HEK293T (cell line): ENCODE measurements around the gene SMPD3.

Experiments
- BHLHE40 ChIP-seq: fragments of 450-650 bp; IDR thresholded peaks from 2 replicates; pipeline ENCODE4 v1.6.1; 2016; ENCODE audit warnings: mild to moderate bottlenecking, moderate library complexity, borderline replicate concordance
- CTBP1 ChIP-seq: fragments of 450-650 bp; IDR thresholded peaks from 2 replicates; pipeline ENCODE4 v1.6.1; 2016; ENCODE audit warnings: borderline replicate concordance
- FOXA1 ChIP-seq: fragments of 450-650 bp; IDR thresholded peaks from 2 replicates; pipeline ENCODE4 v1.6.1; 2016; ENCODE audit warnings: mild to moderate bottlenecking
- FOXK2 ChIP-seq: fragments of 450-650 bp; IDR thresholded peaks from 2 replicates; pipeline ENCODE4 v1.6.1; 2016; ENCODE audit warnings: mild to moderate bottlenecking
- FOXM1 ChIP-seq: fragments of 450-650 bp; IDR thresholded peaks from 2 replicates; pipeline ENCODE4 v1.6.1; 2017; ENCODE audit warnings: mild to moderate bottlenecking, borderline replicate concordance
- L3MBTL2 ChIP-seq: fragments of 450-650 bp; conservative IDR thresholded peaks from 2 replicates; pipeline ENCODE4 v1.6.1; 2016; ENCODE audit warnings: mild to moderate bottlenecking
- LEF1 ChIP-seq: fragments of 450-650 bp; IDR thresholded peaks from 2 replicates; pipeline ENCODE4 v1.6.1; 2017; ENCODE audit warnings: mild to moderate bottlenecking, borderline replicate concordance
- NFRKB ChIP-seq: fragments of 450-650 bp; IDR thresholded peaks from 2 replicates; pipeline ENCODE4 v1.6.1; 2016; ENCODE audit warnings: mild to moderate bottlenecking, moderate library complexity
- SP1 ChIP-seq: fragments of 450-650 bp; IDR thresholded peaks from 2 replicates; pipeline ENCODE4 v1.6.1; 2017
- SUZ12 ChIP-seq: fragments of 450-650 bp; IDR thresholded peaks from 2 replicates; pipeline ENCODE4 v1.6.1; 2016; ENCODE audit warnings: mild to moderate bottlenecking
- TARDBP ChIP-seq: fragments of 450-650 bp; IDR thresholded peaks from 2 replicates; pipeline ENCODE4 v1.6.1; 2016
- ZNF384 ChIP-seq: fragments of 450-650 bp; IDR thresholded peaks from 2 replicates; pipeline ENCODE4 v1.6.1; 2016

DNA sequence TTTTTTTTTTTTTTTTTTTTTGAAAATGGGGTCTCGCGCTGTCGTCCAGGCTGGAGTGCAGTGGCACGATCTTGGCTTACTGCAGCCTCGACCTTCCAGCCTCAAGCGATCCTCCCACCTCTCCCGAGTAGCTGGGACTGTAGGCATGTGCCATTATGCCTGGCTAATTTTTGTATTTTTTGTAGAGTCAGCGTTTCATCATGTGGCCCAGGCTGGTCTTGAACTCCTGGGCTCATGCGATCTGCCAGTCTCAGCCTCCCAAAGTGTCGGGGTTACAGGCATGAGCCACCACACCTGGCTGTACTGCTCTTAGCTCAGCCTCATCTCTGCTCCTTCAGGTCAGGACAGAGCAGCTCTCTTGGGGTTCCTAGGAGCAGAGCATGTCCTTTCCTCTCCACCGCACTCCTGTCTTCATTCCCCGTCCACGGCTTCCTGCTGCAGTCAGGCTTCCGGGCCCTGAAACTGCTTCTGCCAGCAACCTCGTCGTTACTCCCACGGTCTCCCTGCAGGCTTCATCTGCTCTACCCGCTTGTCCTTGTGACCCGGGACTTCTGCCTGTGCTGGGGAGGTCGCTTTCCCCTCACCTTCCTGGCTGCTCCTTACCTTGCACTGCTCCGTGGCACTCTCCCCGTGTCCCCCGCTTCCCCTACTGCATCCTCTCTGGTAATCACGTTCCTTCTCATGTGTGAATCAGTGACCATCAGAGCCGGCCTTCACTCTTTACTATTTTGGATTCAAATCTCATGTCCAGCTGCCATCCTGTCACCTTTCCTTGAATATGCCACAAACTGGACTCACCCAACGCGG is 99.5 kb downstream of the SMPD3 start:
- TF ChIP-seq L3MBTL2 (no peak), BHLHE40 (no peak), SUZ12 (no peak), CTBP1 (no peak), FOXM1 (no peak), NFRKB (no peak), FOXK2 (no peak), SP1 (no peak), ZNF384 (no peak), FOXA1 (no peak), TARDBP (no peak), LEF1 (no peak)
